ELF-1 (cell line): ENCODE results near the gene SLC32A1.

ENCODE experiments used
- DNase-seq: peaks from one replicate; pipeline ENCODE4 v3.0.0-alpha.2; 2016; ENCODE audit warnings: low read depth, low spot score

The SLC32A1 gene

DNA sequence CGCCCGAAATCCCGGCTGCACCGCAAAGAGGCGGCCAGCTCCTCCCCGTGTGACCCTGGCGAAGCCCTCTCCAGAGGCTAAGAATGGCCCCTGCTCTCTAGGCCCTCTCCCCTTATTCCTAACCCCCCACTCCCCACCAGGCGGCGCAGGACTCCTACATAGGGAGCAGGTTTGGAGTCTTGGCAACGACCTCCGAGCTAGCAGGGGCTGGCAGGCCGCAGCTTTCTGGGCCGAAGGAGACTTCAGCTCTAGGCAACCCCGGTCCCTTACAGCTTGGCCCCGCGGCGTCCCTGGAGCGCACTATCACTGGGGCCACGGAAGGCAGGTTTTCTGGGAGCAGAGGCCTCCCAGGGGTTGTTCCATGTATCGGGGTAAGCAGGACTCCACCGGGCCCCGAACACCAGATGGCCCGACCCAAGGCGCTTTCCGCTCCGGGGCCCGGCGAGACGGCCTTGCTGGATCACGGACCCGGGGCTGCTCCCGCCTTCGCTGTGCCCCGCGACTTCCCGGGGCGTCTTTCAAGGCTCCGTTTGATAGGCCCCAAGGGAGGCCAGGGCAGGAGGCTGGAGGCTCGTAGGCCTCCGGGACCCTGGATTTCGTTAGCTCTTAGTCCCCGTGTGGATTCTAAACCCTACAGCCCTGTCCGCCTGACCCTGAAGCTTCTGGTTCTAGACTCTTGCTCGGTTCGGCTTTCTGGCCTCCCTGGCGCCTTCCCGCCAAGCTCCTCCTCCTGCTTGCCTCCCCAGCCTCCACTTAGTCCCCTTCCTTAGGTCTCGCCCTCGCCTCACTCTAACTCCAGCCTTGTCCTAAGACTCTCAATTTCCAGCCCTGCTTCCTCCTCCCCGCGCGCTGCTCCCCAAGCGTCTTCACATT is 1.9 kb downstream of the SLC32A1 start:
- peak; percentile 89 for DNase-seq

GRCh38 chr20:38726804-38727606 is 2.7 kb downstream of the SLC32A1 start:
- DNase-seq, result peak; percentile 94

DNA sequence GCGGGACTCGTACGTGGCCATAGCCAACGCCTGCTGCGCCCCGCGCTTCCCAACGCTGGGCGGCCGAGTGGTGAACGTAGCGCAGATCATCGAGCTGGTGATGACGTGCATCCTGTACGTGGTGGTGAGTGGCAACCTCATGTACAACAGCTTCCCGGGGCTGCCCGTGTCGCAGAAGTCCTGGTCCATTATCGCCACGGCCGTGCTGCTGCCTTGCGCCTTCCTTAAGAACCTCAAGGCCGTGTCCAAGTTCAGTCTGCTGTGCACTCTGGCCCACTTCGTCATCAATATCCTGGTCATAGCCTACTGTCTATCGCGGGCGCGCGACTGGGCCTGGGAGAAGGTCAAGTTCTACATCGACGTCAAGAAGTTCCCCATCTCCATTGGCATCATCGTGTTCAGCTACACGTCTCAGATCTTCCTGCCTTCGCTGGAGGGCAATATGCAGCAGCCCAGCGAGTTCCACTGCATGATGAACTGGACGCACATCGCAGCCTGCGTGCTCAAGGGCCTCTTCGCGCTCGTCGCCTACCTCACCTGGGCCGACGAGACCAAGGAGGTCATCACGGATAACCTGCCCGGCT is 3.4 kb downstream of the SLC32A1 start:
- DNase-seq, result no peak

- peak; percentile 55 for DNase-seq
These were observed 4.0 kb downstream of the SLC32A1 start for GRCh38 chr20:38728191-38728781.

- peak; percentile 78 for DNase-seq
These were observed 4.8 kb downstream of the SLC32A1 start for GRCh38 chr20:38728911-38729642.

DNA sequence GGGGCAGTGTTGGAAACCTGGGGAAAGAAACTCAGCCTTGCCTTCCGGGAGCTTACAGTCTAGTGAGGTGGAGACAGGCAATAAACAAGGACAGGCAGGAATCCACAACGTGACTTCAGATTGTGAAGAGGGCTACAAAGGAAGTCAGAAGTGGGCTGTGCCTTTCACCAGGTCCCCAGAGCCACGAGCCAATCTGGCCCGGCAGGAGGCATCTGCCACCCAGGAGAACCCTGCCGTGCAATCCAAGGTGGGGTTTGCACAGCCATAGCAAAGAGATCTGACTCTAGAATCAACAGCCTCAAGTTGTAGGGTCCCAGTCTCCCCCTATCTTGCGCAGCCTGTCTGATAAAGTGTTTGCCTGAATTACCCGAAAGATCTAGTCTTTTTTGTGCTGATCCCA is 5.5 kb downstream of the SLC32A1 start:
- DNase-seq, result no peak

DNA sequence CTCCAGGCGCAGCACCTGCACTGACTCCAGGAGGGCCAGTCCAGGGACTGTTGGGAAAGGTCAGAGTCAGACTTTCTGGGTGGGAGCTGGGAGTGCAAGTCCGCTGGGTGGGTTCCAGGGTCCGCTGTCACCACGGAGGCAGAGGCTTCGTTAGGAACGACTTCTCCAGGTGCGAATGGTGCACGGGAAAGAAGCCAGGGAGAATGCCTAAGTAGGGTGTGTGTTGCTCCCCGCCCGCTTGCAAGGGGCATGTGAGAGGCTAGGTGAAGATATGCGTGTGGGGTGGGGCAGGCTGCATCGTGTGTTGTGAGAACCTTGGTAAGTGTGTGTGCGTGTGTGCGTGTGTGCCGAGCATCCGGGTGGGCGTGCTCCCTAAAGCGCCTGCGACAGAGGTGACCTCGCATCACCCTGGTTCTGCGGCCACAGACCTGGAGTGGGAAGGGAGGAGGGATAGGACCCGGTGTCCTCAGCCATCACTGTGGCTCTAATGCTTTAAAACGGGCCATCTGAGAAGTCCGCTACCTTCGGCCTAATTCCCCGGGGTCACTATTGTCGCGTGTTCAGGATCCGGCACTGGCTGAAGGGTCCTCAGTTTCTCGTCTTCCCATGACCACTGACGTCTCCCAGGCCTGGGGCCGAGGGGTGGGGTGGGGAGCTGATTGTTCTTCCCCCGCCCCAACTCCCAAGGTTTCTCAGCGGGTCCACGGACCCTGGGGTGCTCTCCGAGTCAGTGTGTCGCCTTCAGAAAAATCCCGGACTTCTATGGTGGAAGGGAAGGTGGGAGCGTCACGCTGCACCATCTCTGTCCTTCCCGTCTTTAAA is 6.1 kb downstream of the SLC32A1 start:
- peak; percentile 11 for DNase-seq

DNA sequence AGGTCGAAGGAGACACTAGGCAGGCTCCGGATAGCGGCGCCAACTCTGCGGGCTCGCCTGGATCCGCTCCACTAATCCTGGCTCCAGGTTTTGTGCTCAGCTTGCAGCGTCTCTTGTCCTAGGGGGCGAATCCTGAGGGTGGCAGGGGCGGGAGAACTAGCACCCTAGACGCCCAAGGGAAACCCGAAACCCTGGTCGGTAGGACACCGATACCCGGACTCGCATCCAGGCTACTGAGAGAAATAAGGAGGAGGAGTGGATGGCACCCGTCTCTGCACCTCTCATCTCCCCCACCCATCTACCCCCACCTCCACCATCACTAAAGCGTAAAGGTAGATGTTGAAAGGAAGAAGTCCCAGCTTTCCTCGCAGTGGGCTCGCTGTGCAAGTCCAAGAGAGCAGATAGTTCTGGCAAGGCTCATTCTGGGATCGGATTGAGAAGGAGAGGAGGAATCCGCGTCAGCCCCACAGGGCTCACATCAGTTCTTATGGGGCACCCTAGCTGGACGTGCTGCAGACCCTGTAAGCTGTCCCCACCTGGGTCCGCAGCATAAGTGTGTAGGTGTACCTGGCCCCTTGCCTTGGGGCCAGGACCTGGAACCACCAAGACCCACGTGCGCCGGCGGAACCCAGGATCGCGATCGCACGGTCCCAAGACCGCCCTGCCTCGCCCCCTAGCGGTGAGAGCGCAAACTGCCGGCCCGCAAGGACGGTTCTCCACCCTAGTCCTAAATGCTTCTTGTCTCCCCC is 6.9 kb downstream of the SLC32A1 start:
- DNase-seq, result peak; percentile 88

DNA sequence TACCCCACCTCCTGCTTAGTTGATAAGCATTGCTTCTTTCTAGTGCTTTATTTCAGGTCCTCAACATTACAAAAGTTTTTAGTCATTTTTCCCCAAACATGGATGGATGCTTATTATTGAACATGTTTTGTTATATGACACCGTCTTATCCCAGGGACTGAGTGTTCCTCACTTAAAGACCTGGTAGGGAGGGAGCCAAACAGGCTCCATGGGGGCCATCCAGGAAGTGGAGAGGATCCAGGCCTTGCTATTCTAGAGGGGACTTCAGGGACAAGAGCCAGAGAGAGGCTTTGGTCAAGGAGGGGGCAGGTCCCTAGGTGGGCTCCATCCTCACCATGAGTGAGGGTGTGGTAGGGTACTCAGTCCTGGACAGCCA is 7.4 kb downstream of the SLC32A1 start:
- DNase-seq, result no peak

DNA sequence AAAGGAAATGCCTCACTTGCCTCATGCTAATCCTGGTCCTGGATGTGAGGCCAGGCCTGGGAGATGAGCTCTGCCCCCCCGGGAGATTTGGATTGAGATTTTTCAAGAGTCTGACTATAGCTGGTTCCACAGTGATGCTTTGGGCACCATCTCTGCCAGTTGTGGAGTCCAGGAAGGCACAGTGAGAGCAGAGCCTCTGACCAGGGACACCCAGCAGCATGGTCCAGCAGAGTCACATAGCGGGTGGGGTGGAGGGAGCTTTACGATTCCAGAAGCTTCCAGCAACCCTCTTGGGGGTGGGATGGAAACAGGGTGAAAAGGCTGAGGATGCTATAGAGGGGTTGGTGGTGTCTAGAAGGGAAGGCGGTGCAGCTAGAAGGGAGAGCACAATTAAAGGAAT is 8.7 kb downstream of the SLC32A1 start:
- DNase-seq, result no peak

- DNase-seq, result no peak
These were observed 10.9 kb downstream of the SLC32A1 start for GRCh38 chr20:38735172-38735571.

DNA sequence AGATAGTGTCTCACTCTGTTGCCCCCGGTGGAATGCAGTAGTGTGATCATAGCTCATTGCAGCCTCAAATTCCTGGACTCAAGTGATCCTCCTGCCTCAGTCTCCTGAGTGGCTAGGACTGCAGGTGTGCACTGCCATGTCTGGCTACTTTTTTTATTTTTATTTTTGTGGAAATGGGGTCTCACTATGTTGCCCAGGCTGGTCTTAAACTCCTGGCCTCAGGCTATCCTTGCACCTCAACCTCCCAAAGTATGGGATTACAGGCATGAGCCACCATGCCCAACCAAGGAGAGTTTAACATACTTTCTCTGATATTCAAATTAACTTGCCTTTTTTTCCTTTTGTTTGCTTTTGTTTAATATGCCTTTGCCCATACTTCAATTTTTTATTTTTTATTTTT is 13.6 kb downstream of the SLC32A1 start:
- no peak for DNase-seq

DNA sequence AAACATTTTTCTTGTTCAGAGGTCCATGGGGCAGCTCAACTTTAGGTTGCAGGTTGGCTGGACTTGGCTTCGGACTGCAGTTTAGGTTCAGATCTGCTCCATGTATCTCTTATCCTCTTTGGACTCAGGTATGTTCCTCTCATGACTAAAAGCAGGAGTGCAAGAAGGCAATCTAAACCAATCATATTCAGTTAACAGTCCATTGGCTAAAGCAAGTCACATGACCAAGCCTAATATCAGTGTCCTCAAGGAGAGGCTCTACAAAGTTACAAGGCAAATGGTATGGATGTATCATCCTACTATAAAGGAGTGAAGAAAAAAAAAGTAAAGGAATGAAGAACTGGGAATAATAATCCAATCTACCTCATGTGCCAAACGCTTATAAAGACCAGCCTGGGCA is 21.5 kb downstream of the SLC32A1 start:
- no peak for DNase-seq

DNA sequence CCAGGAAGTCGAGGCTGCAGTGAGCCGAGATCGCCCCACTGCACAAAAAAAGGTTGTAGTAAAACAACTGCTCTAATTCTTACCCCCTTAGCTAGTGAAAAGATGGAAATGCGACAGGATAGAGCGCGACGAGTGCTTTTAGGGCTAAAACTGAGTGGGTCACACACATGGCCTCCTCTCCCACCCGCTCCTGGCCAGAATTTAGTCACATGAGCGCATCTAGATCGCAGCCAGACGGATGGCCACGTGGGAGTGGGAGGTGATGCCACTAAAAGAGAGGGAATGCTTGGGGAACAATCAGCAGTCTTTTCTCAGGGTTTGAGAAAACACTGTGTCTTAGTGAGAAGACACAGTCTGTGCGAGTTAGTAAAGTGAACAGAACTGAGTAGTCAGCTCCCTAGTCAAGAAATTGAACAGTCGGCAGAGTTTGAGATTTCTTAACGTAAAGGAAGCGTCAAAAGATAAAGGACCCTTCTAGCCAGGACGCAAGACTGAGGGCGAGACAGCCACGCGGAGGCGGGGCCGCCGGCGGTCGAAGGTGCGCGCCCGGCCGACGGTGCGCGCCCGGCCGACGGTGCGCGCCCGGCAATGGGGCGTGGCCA is 23.3 kb downstream of the SLC32A1 start:
- DNase-seq, result no peak

GRCh38 chr20:38748097-38748860 is 24.0 kb downstream of the SLC32A1 start, which contains the start of gene ACTR5:
Gene ACTR5 (plus strand): TSS chr20:38748460. CDS start chr20:38748479, 19 bp downstream.
- DNase-seq, result peak; percentile 92

DNA sequence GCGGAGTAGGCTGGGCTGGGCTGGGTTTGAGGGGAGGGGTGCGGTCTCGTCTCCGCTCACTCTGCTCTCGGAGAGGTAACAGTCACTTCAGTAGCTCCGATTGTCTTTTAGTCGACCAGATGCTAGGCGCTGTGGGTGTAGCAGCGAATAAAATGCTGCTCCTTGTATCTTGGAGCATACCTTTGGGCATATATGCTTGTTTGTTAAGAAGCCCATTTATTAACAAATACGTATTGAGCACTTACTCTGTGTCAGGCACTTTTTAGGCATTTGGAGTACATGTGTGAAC is 24.5 kb downstream of the SLC32A1 start:
- no peak for DNase-seq

DNA sequence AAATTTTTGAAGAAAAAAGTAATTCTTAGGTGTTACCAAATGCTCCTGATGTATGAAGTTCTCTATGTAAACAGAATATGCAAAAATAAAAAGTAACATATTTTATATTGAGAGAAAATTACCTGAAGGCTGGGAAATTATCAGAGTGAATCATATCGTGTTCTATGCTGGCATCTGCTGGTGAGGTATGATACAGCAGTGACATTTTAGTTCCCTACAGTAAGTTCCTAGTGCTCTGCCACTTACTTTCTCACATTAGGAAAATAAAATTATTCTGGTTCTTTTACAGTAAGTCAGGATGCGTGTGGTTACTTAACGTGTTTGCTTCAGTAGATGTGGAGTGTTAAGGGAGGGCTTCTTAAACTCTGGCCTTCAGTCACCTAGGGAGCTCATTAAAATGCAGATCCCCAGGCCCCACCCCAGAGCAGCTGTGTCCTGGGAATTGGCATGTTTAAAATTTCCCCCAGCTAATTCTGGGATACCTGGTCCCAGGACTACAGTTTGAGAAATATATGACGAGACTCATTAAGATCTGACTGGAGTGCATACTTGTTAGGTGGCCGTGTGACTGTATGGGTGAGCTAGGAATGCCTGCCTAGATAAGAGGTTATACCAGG is 27.2 kb downstream of the SLC32A1 start:
- DNase-seq, result no peak

- no peak for DNase-seq
These were observed 27.7 kb downstream of the SLC32A1 start for GRCh38 chr20:38752029-38752428.
